A549 (cell line): ENCODE measurements around the gene TMEM8B. TPM values are rescaled to one million over a fixed set of nuclear protein-coding genes. Genes with fewer than 3 reads are reported as not detected.

Experiments used
- ATAC-seq, 2 experiments: fragments of 200-7000 bp in 1 of 2; fragments of >200 bp in 1 of 2; cut with Nextera tagmentation in 1 of 2; cut with Tn5 transposase in 1 of 2; 3 replicates each; pipeline versions ENCODE4 v1.8.0 to v1.9.1; 2018 to 2020; ENCODE audit warnings: mild to moderate bottlenecking in 1 of 2, moderate library complexity in 1 of 2
- CTCF ChIA-PET: fragments of 300-600 bp; sonication (Branson Sonifier 250); formaldehyde crosslinking; extraction: SDS; loops from one replicate; lab custom pipeline; 2021; ENCODE audit warnings: antibody characterized with exemption, inconsistent platforms; lab: Yijun Ruan, JAX
- POLR2A ChIA-PET: fragments of 350-600 bp; formaldehyde crosslinking; extraction: SDS; loops from one replicate; lab custom pipeline; 2021; ENCODE audit warnings: antibody characterized with exemption, inconsistent platforms; lab: Yijun Ruan, JAX
- DNase-seq, 2 experiments: peaks; one replicate each; pipeline versions ENCODE4 v3.0.0 to v3.0.0-alpha.2; 2011 to 2016; ENCODE audit warnings: low read depth in 1 of 2, low spot score in 1 of 2
- FAIRE-seq: peaks from 2 replicates; lab custom pipeline; 2011; peaks lifted over from hg19 to GRCh38; lab: Jason Lieb, UNC
- H3K27ac ChIP-seq, 2 experiments: fragments of >200 bp; sonication (Bioruptor Twin); formaldehyde crosslinking; 3 replicates each; pipeline ENCODE4 v1.5.1; 2016 to 2017
- H3K4me1 ChIP-seq: fragments of >200 bp; sonication (Bioruptor Twin); formaldehyde crosslinking; 3 replicates; pipeline ENCODE4 v1.6.1; 2016
- H3K4me2 ChIP-seq: fragments of >200 bp; sonication (Bioruptor Twin); formaldehyde crosslinking; 3 replicates; pipeline ENCODE4 v1.6.1; 2016
- H3K4me3 ChIP-seq: fragments of >200 bp; sonication (Bioruptor Twin); formaldehyde crosslinking; 3 replicates; pipeline ENCODE4 v1.5.1; 2016
- H3K9me3 ChIP-seq: fragments of >200 bp; sonication (Bioruptor Twin); formaldehyde crosslinking; 3 replicates; pipeline ENCODE4 v1.6.1; 2016
- CBX8 ChIP-seq: fragments of 200-600 bp; sonication (generic); IDR thresholded peaks from 2 replicates; pipeline ENCODE4 v1.6.1; 2016
- CTCF ChIP-seq: fragments of >200 bp; sonication (Bioruptor Twin); formaldehyde crosslinking; IDR thresholded peaks from 3 replicates; pipeline ENCODE4 v1.5.1; 2016
- EHMT2 ChIP-seq: fragments of 200-600 bp; sonication (generic); IDR thresholded peaks from 2 replicates; pipeline ENCODE4 v1.6.1; 2016; ENCODE audit warnings: antibody characterized with exemption, low read depth, mild to moderate bottlenecking, moderate library complexity
- ELK1 ChIP-seq: fragments of 150-350 bp; IDR thresholded peaks from 2 replicates; pipeline ENCODE4 v1.6.1; 2014; ENCODE audit warnings: low read depth, mild to moderate bottlenecking, low read length
- EP300 ChIP-seq, 2 experiments: fragments of >200 bp; sonication (Bioruptor Twin); formaldehyde crosslinking; IDR thresholded peaks; 2 replicates in 1 of 2; 3 replicates in 1 of 2; pipeline ENCODE4 v1.6.1; 2016 to 2017
- FOSB ChIP-seq: fragments of 250-450 bp; sonication (Bioruptor Pico); IDR thresholded peaks from 2 replicates; pipeline ENCODE4 v1.5.0; 2020; ENCODE audit warnings: mild to moderate bottlenecking, moderate library complexity
- HES2 ChIP-seq: fragments of >200 bp; sonication (Bioruptor Twin); formaldehyde crosslinking; IDR thresholded peaks from 2 replicates; pipeline ENCODE4 v1.6.1; 2016
- HEYL ChIP-seq: fragments of 250-450 bp; sonication (Bioruptor Pico); IDR thresholded peaks from 2 replicates; pipeline ENCODE4 v1.8.0; 2021; ENCODE audit warnings: mild to moderate bottlenecking, moderate library complexity
- HOXB13 ChIP-seq: fragments of 250-450 bp; sonication (Bioruptor Pico); IDR thresholded peaks from 2 replicates; pipeline ENCODE4 v1.5.0; 2020; ENCODE audit warnings: low read depth, mild to moderate bottlenecking, moderate library complexity
- HOXB5 ChIP-seq: fragments of 250-450 bp; sonication (Bioruptor Pico); IDR thresholded peaks from 2 replicates; pipeline ENCODE4 v1.5.0; 2020; ENCODE audit warnings: mild to moderate bottlenecking, moderate library complexity
- JUN ChIP-seq, 2 experiments: fragments of >200 bp; sonication (Bioruptor Twin); formaldehyde crosslinking; IDR thresholded peaks; 2 replicates in 1 of 2; 3 replicates in 1 of 2; pipeline ENCODE4 v1.6.1; 2016 to 2017
- KDM1A ChIP-seq: fragments of 200-600 bp; sonication (generic); IDR thresholded peaks from 2 replicates; pipeline ENCODE4 v1.6.1; 2016; ENCODE audit warnings: low read depth, mild to moderate bottlenecking
- MAFK ChIP-seq: fragments of 450-650 bp; IDR thresholded peaks from 2 replicates; pipeline ENCODE4 v1.6.1; 2014; ENCODE audit not compliant: partially characterized antibody
- MAZ ChIP-seq: fragments of 150-350 bp; IDR thresholded peaks from 2 replicates; pipeline ENCODE4 v1.6.1; 2014; ENCODE audit warnings: antibody characterized with exemption, low read depth, low read length, borderline replicate concordance
- NFE2L2 ChIP-seq: fragments of 150-350 bp; conservative IDR thresholded peaks from 2 replicates; pipeline ENCODE4 v1.6.1; 2014; ENCODE audit warnings: low read length
- NPAS2 ChIP-seq: fragments of 250-450 bp; sonication (Bioruptor Pico); IDR thresholded peaks from 2 replicates; pipeline ENCODE4 v1.8.0; 2022; ENCODE audit warnings: mild to moderate bottlenecking, moderate library complexity, borderline replicate concordance
- NR3C1 ChIP-seq: fragments of >200 bp; sonication (Bioruptor Twin); formaldehyde crosslinking; IDR thresholded peaks from 3 replicates; pipeline ENCODE4 v1.6.1; 2017
- PBX3 ChIP-seq: IDR thresholded peaks from 2 replicates; pipeline ENCODE4 v1.6.1; 2012
- POLR2AphosphoS2 ChIP-seq: conservative IDR thresholded peaks from 2 replicates; pipeline ENCODE4 v1.6.1; 2012; ENCODE audit warnings: low read length, improper control_type of control experiment, inconsistent platforms
- RAD21 ChIP-seq, 2 experiments: fragments of >200 bp in 1 of 2; sonication (Bioruptor Twin) in 1 of 2; formaldehyde crosslinking in 1 of 2; IDR thresholded peaks in 1 of 2; conservative IDR thresholded peaks in 1 of 2; 2 replicates in 1 of 2; 3 replicates in 1 of 2; pipeline ENCODE4 v1.6.1; 2012 to 2018; ENCODE audit warnings: inconsistent platforms in 1 of 2
- RARB ChIP-seq: fragments of 250-450 bp; sonication (Bioruptor Pico); IDR thresholded peaks from 2 replicates; pipeline ENCODE4 v1.8.0; 2021; ENCODE audit warnings: mild to moderate bottlenecking, moderate library complexity
- REST ChIP-seq: fragments of 200-600 bp; sonication (generic); IDR thresholded peaks from 2 replicates; pipeline ENCODE4 v1.6.1; 2016; ENCODE audit warnings: antibody characterized with exemption, mild to moderate bottlenecking, moderate library complexity
- TFCP2L1 ChIP-seq: fragments of 250-450 bp; sonication (Bioruptor Pico); IDR thresholded peaks from 2 replicates; pipeline ENCODE4 v1.5.0; 2021; ENCODE audit warnings: mild to moderate bottlenecking
- TP53 ChIP-seq: fragments of 250-450 bp; sonication (Bioruptor Pico); IDR thresholded peaks from 2 replicates; pipeline ENCODE4 v1.5.0; 2021; ENCODE audit warnings: mild to moderate bottlenecking, moderate library complexity
- ZFP36 ChIP-seq: fragments of 450-650 bp; IDR thresholded peaks from 2 replicates; pipeline ENCODE4 v1.6.1; 2014; ENCODE audit warnings: borderline replicate concordance; ENCODE audit not compliant: partially characterized antibody
- ZNF302 ChIP-seq: fragments of 250-450 bp; sonication (Bioruptor Pico); IDR thresholded peaks from 2 replicates; pipeline ENCODE4 v1.9.0; 2021; ENCODE audit warnings: inconsistent platforms, mild to moderate bottlenecking, moderate library complexity
- WGBS: methylation state at CpG from one replicate; pipeline ENCODE4 v1.1.6; 2017; ENCODE audit errors: missing lambda C conversion rate; 5-methylcytosine and 5-hydroxymethylcytosine counted together
- polyA plus RNA-seq, 4 experiments: library from polyadenylated mRNA; depleted of rRNA in 3 of 4; stranded (reverse); fragments of >200 nt; fragmentation: RNase III in 1 of 4; extraction: RNeasy Plus Mini Kit Qiagen cat#74134 plus additional on column Dnase treatment in 1 of 4; gene quantifications; 2 replicates in 3 of 4; 3 replicates in 1 of 4; pipeline ENCODE4 v1.2.3, GENCODE V29; 2011 to 2017

The TMEM8B gene
- polyA plus RNA-seq, 2 of the 4 experiments (the other 2 are of a cell fraction): 1.8 to 2.2 TPM

GRCh38 chr9:35898337-35898736 is 69.3 kb downstream of the TMEM8B start:
- CTCF ChIA-PET: interaction anchor here (0.6 to 5.9 kb wide), 9 partner anchors 10 to 108 kb away, joined by 3 to 39 read pairs (median 5); no protein-coding TSS in a partner anchor
- Histone ChIP-seq H3K9me3 (no peaks in the 10 kb centered on the region), H3K4me2 (no peak overlapping the region), H3K27ac (no peak overlapping the region), H3K4me1 (peaks cover 4% of the 10 kb centered on the region; the same call in 1 of the 3 replicates), H3K4me3 (no peak overlapping the region)
- DNase-seq (no peak), FAIRE-seq (no peak), ATAC-seq (no peak)
- POLR2A ChIA-PET: interaction anchor here (0.8 kb wide), 1 partner anchor 48 kb away, joined by 3 read pairs; no protein-coding TSS in a partner anchor
- TF ChIP-seq HOXB5 (CRISPR knock-in tag) (no peak), NR3C1 (no peak), FOSB (CRISPR knock-in tag) (no peak)

- TF ChIP-seq CBX8: no peak
- no peak for TF ChIP-seq ZFP36
- TF ChIP-seq NPAS2 (CRISPR knock-in tag): no peak
- no peak for TF ChIP-seq MAFK
- TF ChIP-seq EP300 (IDR thresholded peaks at IDR 0.05): no peak
- TF ChIP-seq ELK1: no peak
- TF ChIP-seq NR3C1: no peak
- no peak for TF ChIP-seq FOSB (CRISPR knock-in tag)
- TF ChIP-seq RARB (CRISPR knock-in tag): no peak
- TF ChIP-seq NFE2L2: no peak
- TF ChIP-seq PBX3: no peak
- no peak for TF ChIP-seq HES2
- no peak for TF ChIP-seq TP53
- no peak for TF ChIP-seq JUN (IDR thresholded peaks at IDR 0.05)
- no peak for TF ChIP-seq EHMT2
- no peak for TF ChIP-seq ZNF302
- H3K9me3 ChIP-seq: no peaks in the 10 kb centered on the region
- no peak overlapping the region for H3K4me2 ChIP-seq
- CTCF ChIA-PET: interaction anchor here (0.6 to 5.9 kb wide), 9 partner anchors 9 to 125 kb away, joined by 3 to 39 read pairs (median 5); no protein-coding TSS in a partner anchor
- H3K4me3 ChIP-seq: no peak overlapping the region
- POLR2A ChIA-PET: interaction anchor here (0.8 kb wide), 1 partner anchor 47 kb away, joined by 3 read pairs; no protein-coding TSS in a partner anchor
- no peak overlapping the region for H3K27ac ChIP-seq
- FAIRE-seq: no peak
- H3K4me1 ChIP-seq: peaks cover 4% of the 10 kb centered on the region; the same call in 1 of the 3 replicates
- ATAC-seq: no peak
- WGBS: 43% methylated on average over 2 of the region's 2 CpGs
- no peak for DNase-seq
These were observed 70.0 kb downstream of the TMEM8B start for GRCh38 chr9:35899021-35899420.

GRCh38 chr9:35903049-35903448 is 74.0 kb downstream of the TMEM8B start:
- ChIA-PET POLR2A (interaction anchor here (0.5 to 1.8 kb wide), 4 partner anchors 43 to 1737 kb away, joined by 3 to 9 read pairs (median 4); partner anchors contain the start of gene CLTA), CTCF (interaction anchor here (0.5 to 13.7 kb wide), 41 partner anchors 9 to 695 kb away, joined by 3 to 243 read pairs (median 4); partner anchors contain the start of genes HINT2 and SPAG8)
- peak overlapping the region in 1 of 2 experiments; percentile 25; a peak in 2 of 6 replicates for H3K27ac ChIP-seq
- no peak overlapping the region for H3K4me2 ChIP-seq
- WGBS: 31% methylated on average over 3 of the region's 3 CpGs
- peak in 1 of 2 experiments; percentile 17; a peak in 1 of 6 replicates for ATAC-seq
- FAIRE-seq: peak; percentile 92
- peak; percentile 74 to 79 for DNase-seq
- H3K4me3 ChIP-seq: no peak overlapping the region
- peaks cover 38% of the 10 kb centered on the region for H3K4me1 ChIP-seq
- no peaks in the 10 kb centered on the region for H3K9me3 ChIP-seq
- TF ChIP-seq EHMT2: no peak
- TF ChIP-seq HOXB13 (CRISPR knock-in tag): no peak
- no peak for TF ChIP-seq REST
- no peak for TF ChIP-seq KDM1A
- no peak for TF ChIP-seq POLR2AphosphoS2
- TF ChIP-seq HEYL (CRISPR knock-in tag): no peak
- no peak for TF ChIP-seq TFCP2L1
- TF ChIP-seq MAZ: no peak
- TF ChIP-seq CTCF: peak; percentile 88
- TF ChIP-seq HOXB5 (CRISPR knock-in tag): no peak
- peak; percentile 85 to 86 for TF ChIP-seq RAD21 (conservative IDR thresholded peaks at IDR 0.05 in 1 of 2, IDR thresholded peaks at IDR 0.05 in 1 of 2)
- no peak for TF ChIP-seq NPAS2 (CRISPR knock-in tag)
